HepG2 (cell line): Measurements from ENCODE around the gene NAP1L1. TPM values are rescaled to one million over a fixed set of nuclear protein-coding genes. Genes with fewer than 3 reads are reported as not detected.

Source experiments
- FOSL1 ChIP-seq: sonication (generic); formaldehyde crosslinking; IDR thresholded peaks from 2 replicates; pipeline ENCODE4 v1.9.0; 2021; ENCODE audit warnings: missing genetic modification reagents, borderline replicate concordance
- ISX ChIP-seq: sonication (generic); formaldehyde crosslinking; conservative IDR thresholded peaks from 2 replicates; pipeline ENCODE4 v1.5.0; 2020; ENCODE audit warnings: missing genetic modification reagents
- KLF12 ChIP-seq: sonication (generic); formaldehyde crosslinking; IDR thresholded peaks from 2 replicates; pipeline ENCODE4 v1.4.0; 2020; ENCODE audit warnings: missing genetic modification reagents, borderline replicate concordance
- PRDM4 ChIP-seq: sonication (generic); formaldehyde crosslinking; IDR thresholded peaks from 2 replicates; pipeline ENCODE4 v1.9.0; 2021; ENCODE audit warnings: missing genetic modification reagents, borderline replicate concordance
- RBM39 ChIP-seq: fragments of 200-400 bp; formaldehyde crosslinking; IDR thresholded peaks from one replicate; pipeline ENCODE4 v1.6.1; 2018; ENCODE audit warnings: antibody characterized with exemption, mild to moderate bottlenecking, low read depth, low read length; ENCODE audit not compliant: poor library complexity, severe bottlenecking
- RXRA ChIP-seq: sonication (generic); formaldehyde crosslinking; IDR thresholded peaks from 2 replicates; pipeline ENCODE4 v1.5.1; 2020; ENCODE audit warnings: missing genetic modification reagents
- ZNF33B ChIP-seq: sonication (generic); formaldehyde crosslinking; IDR thresholded peaks from 2 replicates; pipeline ENCODE4 v1.5.1; 2020; ENCODE audit warnings: mild to moderate bottlenecking, missing genetic modification reagents
- ZNF720 ChIP-seq: sonication (generic); formaldehyde crosslinking; IDR thresholded peaks from 2 replicates; pipeline ENCODE4 v1.4.0; 2020; ENCODE audit warnings: missing genetic modification reagents
- ZNF770 ChIP-seq: sonication (generic); formaldehyde crosslinking; IDR thresholded peaks from 2 replicates; pipeline ENCODE4 v1.5.0; 2020; ENCODE audit warnings: mild to moderate bottlenecking, missing genetic modification reagents
- polyA plus RNA-seq, 8 experiments: library from polyadenylated mRNA; depleted of rRNA in 3 of 8; stranded (reverse) in 7 of 8; unstranded in 1 of 8; fragments of >200 nt; fragmentation: Illumina TruSeq in 4 of 8; extraction: Trizol in 4 of 8; gene quantifications; 2 replicates each; pipeline versions ENCODE4 v1.2.1 to v1.2.3, GENCODE V29; 2011 to 2016; ENCODE audit warnings: low read depth in 4 of 8, missing spikeins in 1 of 8, mixed read lengths in 1 of 8; ENCODE audit not compliant: insufficient read depth in 1 of 8
- total RNA-seq, 5 experiments: library from RNA; depleted of rRNA; stranded (reverse); fragments of >200 nt; fragmentation: Illumina TruSeq; extraction: Trizol; gene quantifications; 2 replicates each; pipeline ENCODE4 v1.2.3, GENCODE V29; 2016; ENCODE audit warnings: low read depth in 1 of 5
- TF ChIP-seq, protein P1 (sequence below): sonication (generic); formaldehyde crosslinking; IDR thresholded peaks from 2 replicates; pipeline ENCODE4 v1.5.0; 2020; ENCODE audit warnings: mild to moderate bottlenecking, missing genetic modification reagents, borderline replicate concordance
- TF ChIP-seq, protein P2 (sequence below): sonication (generic); formaldehyde crosslinking; IDR thresholded peaks from 2 replicates; pipeline ENCODE4 v1.5.1; 2020; ENCODE audit warnings: missing genetic modification reagents, mild to moderate bottlenecking, borderline replicate concordance

Gene NAP1L1
- total and polyA plus RNA-seq, 2 of the 13 experiments (the other 11 are each of a cell fraction or from before 2014, with no cell fraction given), result 207 to 309 TPM

- TF ChIP-seq RXRA (CRISPR knock-in tag), result peak; percentile 4; the same call in 1 of the 2 replicates
- peak; percentile 39; the same call in 1 of the 2 replicates for TF ChIP-seq ISX
- TF ChIP-seq ZNF33B (CRISPR knock-in tag), result no peak; the same call in 1 of the 2 replicates
- TF ChIP-seq PRDM4 (CRISPR knock-in tag), result no peak
- TF ChIP-seq FOSL1 (CRISPR knock-in tag), result no peak
- TF ChIP-seq RBM39, result peak; percentile 59
- TF ChIP-seq ZNF770 (CRISPR knock-in tag), result peak; percentile 91; the same call in 1 of the 2 replicates
- TF ChIP-seq KLF12 (CRISPR knock-in tag), result peak; percentile 37; the same call in 1 of the 2 replicates
- TF ChIP-seq, protein P1, sequence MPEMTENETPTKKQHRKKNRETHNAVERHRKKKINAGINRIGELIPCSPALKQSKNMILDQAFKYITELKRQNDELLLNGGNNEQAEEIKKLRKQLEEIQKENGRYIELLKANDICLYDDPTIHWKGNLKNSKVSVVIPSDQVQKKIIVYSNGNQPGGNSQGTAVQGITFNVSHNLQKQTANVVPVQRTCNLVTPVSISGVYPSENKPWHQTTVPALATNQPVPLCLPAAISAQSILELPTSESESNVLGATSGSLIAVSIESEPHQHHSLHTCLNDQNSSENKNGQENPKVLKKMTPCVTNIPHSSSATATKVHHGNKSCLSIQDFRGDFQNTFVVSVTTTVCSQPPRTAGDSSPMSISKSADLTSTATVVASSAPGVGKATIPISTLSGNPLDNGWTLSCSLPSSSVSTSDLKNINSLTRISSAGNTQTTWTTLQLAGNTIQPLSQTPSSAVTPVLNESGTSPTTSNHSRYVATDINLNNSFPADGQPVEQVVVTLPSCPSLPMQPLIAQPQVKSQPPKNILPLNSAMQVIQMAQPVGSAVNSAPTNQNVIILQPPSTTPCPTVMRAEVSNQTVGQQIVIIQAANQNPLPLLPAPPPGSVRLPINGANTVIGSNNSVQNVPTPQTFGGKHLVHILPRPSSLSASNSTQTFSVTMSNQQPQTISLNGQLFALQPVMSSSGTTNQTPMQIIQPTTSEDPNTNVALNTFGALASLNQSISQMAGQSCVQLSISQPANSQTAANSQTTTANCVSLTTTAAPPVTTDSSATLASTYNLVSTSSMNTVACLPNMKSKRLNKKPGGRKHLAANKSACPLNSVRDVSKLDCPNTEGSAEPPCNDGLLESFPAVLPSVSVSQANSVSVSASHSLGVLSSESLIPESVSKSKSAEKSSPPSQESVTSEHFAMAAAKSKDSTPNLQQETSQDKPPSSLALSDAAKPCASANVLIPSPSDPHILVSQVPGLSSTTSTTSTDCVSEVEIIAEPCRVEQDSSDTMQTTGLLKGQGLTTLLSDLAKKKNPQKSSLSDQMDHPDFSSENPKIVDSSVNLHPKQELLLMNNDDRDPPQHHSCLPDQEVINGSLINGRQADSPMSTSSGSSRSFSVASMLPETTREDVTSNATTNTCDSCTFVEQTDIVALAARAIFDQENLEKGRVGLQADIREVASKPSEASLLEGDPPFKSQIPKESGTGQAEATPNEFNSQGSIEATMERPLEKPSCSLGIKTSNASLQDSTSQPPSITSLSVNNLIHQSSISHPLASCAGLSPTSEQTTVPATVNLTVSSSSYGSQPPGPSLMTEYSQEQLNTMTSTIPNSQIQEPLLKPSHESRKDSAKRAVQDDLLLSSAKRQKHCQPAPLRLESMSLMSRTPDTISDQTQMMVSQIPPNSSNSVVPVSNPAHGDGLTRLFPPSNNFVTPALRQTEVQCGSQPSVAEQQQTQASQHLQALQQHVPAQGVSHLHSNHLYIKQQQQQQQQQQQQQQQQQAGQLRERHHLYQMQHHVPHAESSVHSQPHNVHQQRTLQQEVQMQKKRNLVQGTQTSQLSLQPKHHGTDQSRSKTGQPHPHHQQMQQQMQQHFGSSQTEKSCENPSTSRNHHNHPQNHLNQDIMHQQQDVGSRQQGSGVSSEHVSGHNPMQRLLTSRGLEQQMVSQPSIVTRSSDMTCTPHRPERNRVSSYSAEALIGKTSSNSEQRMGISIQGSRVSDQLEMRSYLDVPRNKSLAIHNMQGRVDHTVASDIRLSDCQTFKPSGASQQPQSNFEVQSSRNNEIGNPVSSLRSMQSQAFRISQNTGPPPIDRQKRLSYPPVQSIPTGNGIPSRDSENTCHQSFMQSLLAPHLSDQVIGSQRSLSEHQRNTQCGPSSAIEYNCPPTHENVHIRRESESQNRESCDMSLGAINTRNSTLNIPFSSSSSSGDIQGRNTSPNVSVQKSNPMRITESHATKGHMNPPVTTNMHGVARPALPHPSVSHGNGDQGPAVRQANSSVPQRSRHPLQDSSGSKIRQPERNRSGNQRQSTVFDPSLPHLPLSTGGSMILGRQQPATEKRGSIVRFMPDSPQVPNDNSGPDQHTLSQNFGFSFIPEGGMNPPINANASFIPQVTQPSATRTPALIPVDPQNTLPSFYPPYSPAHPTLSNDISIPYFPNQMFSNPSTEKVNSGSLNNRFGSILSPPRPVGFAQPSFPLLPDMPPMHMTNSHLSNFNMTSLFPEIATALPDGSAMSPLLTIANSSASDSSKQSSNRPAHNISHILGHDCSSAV (CRISPR knock-in tag), result no peak
- no peak for TF ChIP-seq ZNF720 (CRISPR knock-in tag)
- TF ChIP-seq, protein P2, sequence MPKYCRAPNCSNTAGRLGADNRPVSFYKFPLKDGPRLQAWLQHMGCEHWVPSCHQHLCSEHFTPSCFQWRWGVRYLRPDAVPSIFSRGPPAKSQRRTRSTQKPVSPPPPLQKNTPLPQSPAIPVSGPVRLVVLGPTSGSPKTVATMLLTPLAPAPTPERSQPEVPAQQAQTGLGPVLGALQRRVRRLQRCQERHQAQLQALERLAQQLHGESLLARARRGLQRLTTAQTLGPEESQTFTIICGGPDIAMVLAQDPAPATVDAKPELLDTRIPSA (CRISPR knock-in tag), result 0 out of 2 replicates have a peak, but pooled peaks have one; percentile 36
Measured at GRCh38 chr12:76083904-76084862, at the start of gene NAP1L1 (continued).
